GM12878 (cell line): ENCODE measurements around the gene CRYGC.

ENCODE experiments used
- CEBPB ChIP-seq, 2 experiments: fragments of 150-350 bp in 1 of 2; IDR thresholded peaks; 2 replicates each; pipeline ENCODE4 v1.6.1; 2012 to 2014; ENCODE audit warnings: low read depth in 2 of 2, low read length in 2 of 2, borderline replicate concordance in 1 of 2, inconsistent platforms in 1 of 2
- CTCF ChIP-seq, 3 experiments: IDR thresholded peaks in 2 of 3; conservative IDR thresholded peaks in 1 of 3; 2 replicates each; pipeline ENCODE4 v1.5.1; 2011; ENCODE audit warnings: low read depth in 3 of 3, low read length in 3 of 3, mild to moderate bottlenecking in 3 of 3, control low read depth in 2 of 3, moderate library complexity in 2 of 3, inconsistent platforms in 1 of 3, mixed read lengths in 1 of 3; ENCODE audit not compliant: control insufficient read depth in 2 of 3, insufficient read depth in 1 of 3; ENCODE audit errors: extremely low read depth in 1 of 3
- NR2C2 ChIP-seq: IDR thresholded peaks from 2 replicates; pipeline ENCODE4 v1.6.1; 2011; ENCODE audit warnings: borderline replicate concordance, low read depth; ENCODE audit not compliant: control insufficient read depth, insufficient read length
- ZNF274 ChIP-seq: IDR thresholded peaks from one replicate; pipeline ENCODE4 v1.8.0; 2011; ENCODE audit not compliant: insufficient read length, insufficient read depth

DNA sequence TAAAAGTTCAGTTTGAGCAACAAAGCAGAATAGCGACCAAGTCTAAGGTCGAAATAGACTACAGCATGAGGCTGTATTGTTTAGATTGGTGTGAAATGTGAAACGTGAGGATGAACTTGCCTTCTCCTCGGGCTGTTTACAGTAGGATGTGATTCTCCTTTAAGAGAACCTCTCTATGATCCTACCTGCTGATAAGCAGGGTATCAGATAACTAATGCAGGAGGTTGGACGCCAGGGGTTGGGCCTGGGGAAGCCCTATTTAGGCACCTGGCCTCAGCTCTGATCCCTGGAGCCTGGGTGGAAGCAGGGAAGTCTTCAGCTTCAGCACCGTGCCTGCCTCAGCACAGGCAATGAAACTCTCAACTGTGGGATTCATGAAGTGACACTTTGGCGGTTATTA lies 16.7 kb downstream of the CRYGC start:
- TF ChIP-seq CEBPB (IDR thresholded peaks at IDR 0.05; ENCODE audit: borderline replicate concordance in 1 of 2, low read depth in 2 of 2, low read length in 2 of 2) (no peak), CTCF (IDR thresholded peaks at IDR 0.05 in 2 of 3, conservative IDR thresholded peaks at IDR 0.05 in 1 of 3; ENCODE audit: control insufficient read depth in 2 of 3, extremely low read depth in 1 of 3, insufficient read depth in 1 of 3, low read depth in 3 of 3, low read length in 3 of 3) (no peak), NR2C2 (no peak), ZNF274 (no peak)
